Parathyroid adenoma (tissue), 2 donors: ENCODE data around the gene TMEM128.

Source experiments
- H2AFZ ChIP-seq: fragments of 300-600 bp; sonication (generic); one replicate; pipeline ENCODE4 v1.7.0; 2017; ENCODE audit warnings: antibody characterized with exemption, mild to moderate bottlenecking
- H3K27ac ChIP-seq: fragments of 300-600 bp; sonication (generic); one replicate; pipeline ENCODE4 v1.7.0; 2017
- H3K27me3 ChIP-seq: fragments of 300-600 bp; sonication (generic); one replicate; pipeline ENCODE4 v1.7.0; 2017; ENCODE audit warnings: low read length; ENCODE audit not compliant: control insufficient read depth, insufficient read depth
- H3K36me3 ChIP-seq: fragments of 300-600 bp; sonication (generic); one replicate; pipeline ENCODE4 v1.7.0; 2017; ENCODE audit warnings: low read length; ENCODE audit not compliant: control insufficient read depth, insufficient read depth
- H3K4me1 ChIP-seq: fragments of 300-600 bp; sonication (generic); one replicate; pipeline ENCODE4 v1.7.0; 2017; ENCODE audit warnings: control low read depth
- H3K4me2 ChIP-seq: fragments of 300-600 bp; sonication (generic); one replicate; pipeline ENCODE4 v1.7.0; 2017; ENCODE audit warnings: low read length
- H3K4me3 ChIP-seq: fragments of 300-600 bp; sonication (generic); one replicate; pipeline ENCODE4 v1.7.0; 2017; ENCODE audit warnings: low read depth, low read length
- H3K79me2 ChIP-seq: fragments of 300-600 bp; sonication (generic); one replicate; pipeline ENCODE4 v1.7.0; 2017; ENCODE audit warnings: control low read depth
- H3K9ac ChIP-seq: fragments of 300-600 bp; sonication (generic); one replicate; pipeline ENCODE4 v1.7.0; 2017; ENCODE audit warnings: mild to moderate bottlenecking
- H3K9me3 ChIP-seq: fragments of 300-600 bp; sonication (generic); one replicate; pipeline ENCODE4 v1.7.0; 2017; ENCODE audit warnings: low read length; ENCODE audit not compliant: control insufficient read depth
- TF ChIP-seq, protein P1 (sequence below): fragments of 300-600 bp; sonication (generic); IDR thresholded peaks from one replicate; pipeline ENCODE4 v1.7.0; 2017; ENCODE audit warnings: antibody characterized with exemption, mild to moderate bottlenecking
- donor health status: primary hyperparathyroidism.

Gene TMEM128, protein sequence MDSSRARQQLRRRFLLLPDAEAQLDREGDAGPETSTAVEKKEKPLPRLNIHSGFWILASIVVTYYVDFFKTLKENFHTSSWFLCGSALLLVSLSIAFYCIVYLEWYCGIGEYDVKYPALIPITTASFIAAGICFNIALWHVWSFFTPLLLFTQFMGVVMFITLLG

GRCh38 chr4:4248029-4248884 lies at the start of gene TMEM128:
Gene TMEM128 (minus strand): TSS chr4:4248223. CDS start chr4:4248202, 21 bp downstream.
- TF ChIP-seq, protein P1, sequence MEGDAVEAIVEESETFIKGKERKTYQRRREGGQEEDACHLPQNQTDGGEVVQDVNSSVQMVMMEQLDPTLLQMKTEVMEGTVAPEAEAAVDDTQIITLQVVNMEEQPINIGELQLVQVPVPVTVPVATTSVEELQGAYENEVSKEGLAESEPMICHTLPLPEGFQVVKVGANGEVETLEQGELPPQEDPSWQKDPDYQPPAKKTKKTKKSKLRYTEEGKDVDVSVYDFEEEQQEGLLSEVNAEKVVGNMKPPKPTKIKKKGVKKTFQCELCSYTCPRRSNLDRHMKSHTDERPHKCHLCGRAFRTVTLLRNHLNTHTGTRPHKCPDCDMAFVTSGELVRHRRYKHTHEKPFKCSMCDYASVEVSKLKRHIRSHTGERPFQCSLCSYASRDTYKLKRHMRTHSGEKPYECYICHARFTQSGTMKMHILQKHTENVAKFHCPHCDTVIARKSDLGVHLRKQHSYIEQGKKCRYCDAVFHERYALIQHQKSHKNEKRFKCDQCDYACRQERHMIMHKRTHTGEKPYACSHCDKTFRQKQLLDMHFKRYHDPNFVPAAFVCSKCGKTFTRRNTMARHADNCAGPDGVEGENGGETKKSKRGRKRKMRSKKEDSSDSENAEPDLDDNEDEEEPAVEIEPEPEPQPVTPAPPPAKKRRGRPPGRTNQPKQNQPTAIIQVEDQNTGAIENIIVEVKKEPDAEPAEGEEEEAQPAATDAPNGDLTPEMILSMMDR, result no peak
- Histone ChIP-seq H3K9me3 (no peaks in the 10 kb centered on the region), H3K79me2 (no peaks in the 10 kb centered on the region), H3K27me3 (no peaks in the 10 kb centered on the region), H3K36me3 (no peaks in the 10 kb centered on the region), H3K4me1 (peaks cover 3% of the 10 kb centered on the region), H3K27ac (peak within 1 kb of the TSS; percentile 87), H3K4me2 (peak within 1 kb of the TSS; percentile 81), H2AFZ (peak within 1 kb of the TSS; percentile 89), H3K4me3 (peak within 1 kb of the TSS; percentile 91), H3K9ac (peak within 1 kb of the TSS; percentile 16)

GRCh38 chr4:4296283-4296846 lies 48.3 kb upstream of the TMEM128 start:
- no peaks in the 10 kb centered on the region for H3K27me3 ChIP-seq
- H3K27ac ChIP-seq, result no peak overlapping the region
- H2AFZ ChIP-seq, result no peak overlapping the region
- H3K79me2 ChIP-seq, result peaks cover 30% of the 10 kb centered on the region
- TF ChIP-seq, protein P1, result no peak
- H3K36me3 ChIP-seq, result no peaks in the 10 kb centered on the region
- H3K4me3 ChIP-seq, result no peak overlapping the region
- H3K9ac ChIP-seq, result no peak overlapping the region
- no peaks in the 10 kb centered on the region for H3K9me3 ChIP-seq
- H3K4me1 ChIP-seq, result no peaks in the 10 kb centered on the region
- no peak overlapping the region for H3K4me2 ChIP-seq

DNA sequence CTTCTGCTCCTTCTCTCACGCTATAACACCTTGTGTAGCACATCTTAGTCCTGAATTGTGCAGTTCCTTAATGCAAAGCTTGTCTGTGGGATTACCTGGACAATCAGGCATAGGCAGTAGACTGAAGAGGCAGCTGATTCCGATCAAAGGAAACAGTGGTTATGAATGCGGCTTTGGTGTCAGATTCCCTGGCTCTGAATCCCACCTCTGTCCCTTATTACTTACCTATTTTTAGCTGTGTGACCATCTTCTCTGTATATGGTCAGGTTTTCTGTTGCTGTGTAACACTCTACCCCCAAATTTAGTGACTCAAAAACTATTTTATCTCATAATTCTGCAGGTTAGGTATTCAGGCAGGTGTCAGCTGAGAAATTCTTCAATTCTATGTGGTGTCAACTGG lies 45.3 kb upstream of the TMEM128 start:
- TF ChIP-seq, protein P1, result no peak
- H3K9me3 ChIP-seq, result no peaks in the 10 kb centered on the region
- no peak overlapping the region for H3K4me3 ChIP-seq

DNA sequence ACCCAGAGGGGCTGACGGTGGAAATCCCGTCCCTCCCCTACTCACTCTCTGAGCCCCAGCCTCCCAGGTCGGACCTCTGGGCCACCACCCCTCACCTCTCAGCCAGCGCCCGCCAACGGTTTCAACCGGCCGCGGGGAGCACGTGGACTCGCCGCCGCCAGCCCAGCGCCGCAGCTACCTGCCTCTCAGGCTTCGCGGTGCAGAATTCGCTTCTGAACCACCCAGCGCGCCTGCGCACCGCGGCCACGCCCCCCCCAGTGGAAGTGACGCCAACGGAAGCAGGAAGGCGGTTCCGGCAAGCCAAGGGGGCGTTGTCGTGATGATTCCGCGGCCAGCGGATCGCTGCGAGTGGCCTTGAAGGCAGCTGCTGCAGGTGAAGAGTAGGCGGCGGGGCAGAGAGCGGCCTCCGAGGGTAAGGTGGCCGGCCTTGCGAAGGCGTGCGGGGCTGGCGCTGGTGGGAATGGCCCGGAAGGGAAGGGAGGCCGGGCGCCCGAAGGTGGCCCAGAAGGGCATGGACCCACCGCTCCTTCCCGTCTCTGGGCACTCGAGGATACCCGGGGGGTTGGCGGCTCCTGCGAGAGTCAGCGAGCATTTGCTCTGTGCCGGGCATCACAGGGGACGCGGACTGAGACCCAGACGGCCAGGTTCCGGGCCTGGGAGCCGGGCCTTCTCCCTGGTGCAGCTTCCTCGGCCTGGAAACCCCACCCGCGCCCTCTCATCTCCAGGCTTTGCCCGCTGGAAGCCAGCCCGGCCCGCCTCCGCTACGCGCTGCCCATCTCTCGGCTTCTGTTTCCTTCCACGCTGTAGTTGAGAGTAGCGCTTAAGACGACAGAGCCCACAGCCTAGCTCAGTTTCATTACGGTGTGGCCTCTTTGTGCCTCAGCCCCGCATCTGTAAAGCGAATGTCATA lies 42.2 kb upstream of the TMEM128 start, which contains the start of the genes LYAR and ZBTB49:
TSS of gene LYAR (minus strand) at position 214 of the 910 bp plus-strand sequence. CDS start 6,412 bp downstream, outside the sequence.
TSS of gene ZBTB49 (plus strand) at position 311 of the 910 bp plus-strand sequence. CDS start 9,695 bp downstream, outside the sequence.
- peak within 1 kb of the TSS; percentile 69 for H3K4me3 ChIP-seq
- H3K27ac ChIP-seq, result peak within 1 kb of the TSS; percentile 55
- H2AFZ ChIP-seq, result peak within 1 kb of the TSS; percentile 81
- peak within 1 kb of the TSS; percentile 23 for H3K9ac ChIP-seq
- peaks cover 4% of the 10 kb centered on the region for H3K4me1 ChIP-seq
- peaks cover 23% of the 10 kb centered on the region for H3K79me2 ChIP-seq
- peak within 1 kb of the TSS; percentile 71 for H3K4me2 ChIP-seq
- TF ChIP-seq, protein P1, result no peak
- no peaks in the 10 kb centered on the region for H3K27me3 ChIP-seq
- H3K36me3 ChIP-seq, result no peaks in the 10 kb centered on the region
- no peaks in the 10 kb centered on the region for H3K9me3 ChIP-seq

More for the DNA sequence above, 45.3 kb upstream of the TMEM128 start:
- H3K79me2 ChIP-seq, result peaks cover 34% of the 10 kb centered on the region
- peaks cover 4% of the 10 kb centered on the region for H3K4me1 ChIP-seq
- no peaks in the 10 kb centered on the region for H3K27me3 ChIP-seq
- H3K27ac ChIP-seq, result no peak overlapping the region
- no peak overlapping the region for H3K4me2 ChIP-seq
- no peak overlapping the region for H3K9ac ChIP-seq
- H3K36me3 ChIP-seq, result no peaks in the 10 kb centered on the region
- no peak overlapping the region for H2AFZ ChIP-seq
